GM23338 (cell line): ENCODE results near the gene PCNT. TPM values are rescaled to one million over a fixed set of nuclear protein-coding genes. Genes with fewer than 3 reads are reported as not detected.

ENCODE experiments used
- ATAC-seq: fragments of 200-7000 bp; cut with Tn5 transposase; 3 replicates; pipeline ENCODE4 v1.9.1; 2020
- DNase-seq: peaks from one replicate; pipeline ENCODE4 v3.0.0-alpha.2; 2015; ENCODE audit warnings: low spot score
- H2AFZ ChIP-seq: fragments of 200-600 bp; sonication (generic); 2 replicates; pipeline ENCODE4 v1.8.0; 2016; ENCODE audit warnings: antibody characterized with exemption, mild to moderate bottlenecking, moderate library complexity
- H3F3A ChIP-seq: fragments of 200-600 bp; sonication (generic); replicated peaks from 2 replicates; pipeline ENCODE4 v1.8.0; 2017; ENCODE audit warnings: antibody characterized with exemption, mixed run types, low read depth
- H3K27ac ChIP-seq: fragments of 200-600 bp; sonication (generic); 2 replicates; pipeline ENCODE4 v1.6.1; 2016; ENCODE audit warnings: low read depth
- H3K27me3 ChIP-seq: fragments of 200-600 bp; sonication (generic); 2 replicates; pipeline ENCODE4 v1.8.0; 2016; ENCODE audit warnings: mild to moderate bottlenecking, mixed run types, moderate library complexity; ENCODE audit not compliant: insufficient read depth
- H3K36me3 ChIP-seq: fragments of 200-600 bp; sonication (generic); 2 replicates; pipeline ENCODE4 v1.8.0; 2016; ENCODE audit warnings: mild to moderate bottlenecking; ENCODE audit not compliant: insufficient read depth
- H3K4me1 ChIP-seq: fragments of 200-600 bp; sonication (generic); 2 replicates; pipeline ENCODE4 v1.8.0; 2016; ENCODE audit warnings: mild to moderate bottlenecking, moderate library complexity; ENCODE audit not compliant: insufficient read depth
- H3K4me2 ChIP-seq: fragments of 200-600 bp; sonication (generic); 2 replicates; pipeline ENCODE4 v1.7.1; 2017; ENCODE audit warnings: mixed run types
- H3K4me3 ChIP-seq: fragments of 200-600 bp; sonication (generic); 2 replicates; pipeline ENCODE4 v1.6.1; 2016; ENCODE audit warnings: mixed run types
- H3K79me2 ChIP-seq: fragments of 200-600 bp; sonication (generic); replicated peaks from 2 replicates; pipeline ENCODE4 v1.8.0; 2017; ENCODE audit warnings: mild to moderate bottlenecking; ENCODE audit not compliant: insufficient read depth
- H3K9me2 ChIP-seq: fragments of 200-600 bp; sonication (generic); 2 replicates; pipeline ENCODE4 v1.8.0; 2017; ENCODE audit not compliant: insufficient read depth
- H4K20me1 ChIP-seq: fragments of 200-600 bp; sonication (generic); replicated peaks from 2 replicates; pipeline ENCODE4 v1.8.0; 2017; ENCODE audit warnings: mild to moderate bottlenecking; ENCODE audit not compliant: insufficient read depth
- H3K27ac Mint-ChIP-seq: 2 replicates; pipeline ENCODE4 v1.8.0; 2020; ENCODE audit warnings: inconsistent platforms, mild to moderate bottlenecking, moderate library complexity, mixed read lengths
- H3K27me3 Mint-ChIP-seq: 3 replicates; pipeline ENCODE4 v1.8.0; 2022; ENCODE audit warnings: low read depth, mild to moderate bottlenecking, moderate library complexity, mixed read lengths, inconsistent platforms; ENCODE audit not compliant: insufficient read depth, poor library complexity
- H3K36me3 Mint-ChIP-seq: 3 replicates; pipeline ENCODE4 v1.8.0; 2021; ENCODE audit warnings: low read depth, mild to moderate bottlenecking, inconsistent platforms, moderate library complexity, mixed read lengths
- H3K4me1 Mint-ChIP-seq: 3 replicates; pipeline ENCODE4 v1.8.0; 2020; ENCODE audit warnings: mild to moderate bottlenecking, inconsistent platforms, mixed read lengths
- H3K4me3 Mint-ChIP-seq: 3 replicates; pipeline ENCODE4 v1.8.0; 2021; ENCODE audit warnings: moderate library complexity, mild to moderate bottlenecking, inconsistent platforms, mixed read lengths
- H3K9me3 Mint-ChIP-seq: 3 replicates; pipeline ENCODE4 v1.8.0; 2020; ENCODE audit warnings: moderate library complexity, mild to moderate bottlenecking, inconsistent platforms, mixed read lengths
- CREB1 ChIP-seq: fragments of 250-450 bp; sonication (Bioruptor Pico); IDR thresholded peaks from 2 replicates; pipeline ENCODE4 v1.5.0; 2020; ENCODE audit warnings: low read depth, mild to moderate bottlenecking, moderate library complexity
- EZH2 ChIP-seq: fragments of 200-600 bp; sonication (generic); IDR thresholded peaks from one replicate; pipeline ENCODE4 v1.8.0; 2017; ENCODE audit warnings: antibody characterized with exemption, mild to moderate bottlenecking, low read depth; ENCODE audit not compliant: unreplicated experiment
- EZH2phosphoT487 ChIP-seq: fragments of 200-600 bp; sonication (generic); IDR thresholded peaks from one replicate; pipeline ENCODE4 v1.8.1; 2018; ENCODE audit warnings: antibody characterized with exemption; ENCODE audit not compliant: unreplicated experiment
- NANOG ChIP-seq: IDR thresholded peaks from 2 replicates; pipeline ENCODE4 v1.6.1; 2016; ENCODE audit warnings: antibody characterized with exemption, borderline replicate concordance
- STAT1 ChIP-seq: IDR thresholded peaks from one replicate; pipeline ENCODE4 v1.6.1; 2016; ENCODE audit warnings: antibody characterized with exemption; ENCODE audit not compliant: unreplicated experiment
- ZNF114 ChIP-seq: fragments of 250-450 bp; sonication (Bioruptor Pico); IDR thresholded peaks from 2 replicates; pipeline ENCODE4 v1.5.0; 2020; ENCODE audit warnings: mild to moderate bottlenecking, moderate library complexity
- polyA plus RNA-seq: library from polyadenylated mRNA; unstranded; fragments of >200 nt; fragmentation: Nextera tagmentation; extraction: Ambion mirVana; gene quantifications from 2 replicates; pipeline ENCODE4 v1.2.1, GENCODE V29; 2016
- total RNA-seq: library from RNA; depleted of rRNA; stranded (reverse); fragments of >200 nt; shearing (Covaris generic); gene quantifications from 2 replicates; pipeline ENCODE4 v1.2.3, GENCODE V29; 2014
- TF ChIP-seq, protein P1 (sequence below): IDR thresholded peaks from one replicate; pipeline ENCODE4 v1.6.1; 2018; ENCODE audit warnings: antibody characterized with exemption; ENCODE audit not compliant: unreplicated experiment
- TF ChIP-seq, protein P2 (sequence below): fragments of 250-450 bp; sonication (Bioruptor Pico); IDR thresholded peaks from 2 replicates; pipeline ENCODE4 v1.5.0; 2020; ENCODE audit warnings: mild to moderate bottlenecking, moderate library complexity
- TF ChIP-seq, protein P3 (sequence below): IDR thresholded peaks from 2 replicates; pipeline ENCODE4 v1.6.1; 2016; ENCODE audit warnings: antibody characterized with exemption

The PCNT gene
- total and polyA plus RNA-seq, 2 experiments from 2014 or later, result 39.6 to 46.1 TPM

DNA sequence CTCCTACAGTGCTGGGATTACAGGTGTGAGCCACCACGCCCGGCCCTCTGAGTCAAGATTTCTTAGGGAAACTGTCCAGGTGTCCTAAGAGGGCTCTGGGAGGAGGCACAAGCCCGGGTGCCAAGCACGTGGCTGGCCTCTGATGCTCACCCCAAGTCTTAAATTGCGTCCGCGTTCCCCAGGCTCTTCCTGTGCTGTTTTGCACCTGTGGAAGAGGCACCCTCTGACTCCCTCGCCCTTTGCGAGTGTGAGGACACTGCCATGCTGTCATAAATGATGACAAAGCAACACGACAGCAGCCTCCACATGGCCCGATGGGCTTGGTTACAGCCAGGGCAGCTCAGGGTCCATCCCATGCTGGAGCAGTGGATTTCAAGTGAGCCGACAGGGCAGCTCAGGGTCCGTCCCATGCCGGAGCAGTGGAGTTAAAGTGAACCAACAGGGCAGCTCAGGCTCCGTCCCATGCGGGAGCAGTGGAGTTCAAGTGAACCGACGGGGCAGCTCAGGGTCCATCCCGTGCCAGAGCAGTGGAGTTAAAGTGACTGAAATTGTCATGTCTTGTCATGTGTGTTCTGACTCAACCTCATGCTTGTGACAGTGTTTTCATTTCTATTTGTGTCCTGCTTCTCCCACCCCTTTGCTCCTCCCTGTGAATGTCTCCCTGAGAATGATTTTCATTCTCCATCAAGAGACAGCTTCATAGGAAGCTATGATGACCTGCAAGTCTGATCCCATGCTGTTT lies 33.9 kb downstream of the PCNT start:
- H3K27ac Mint-ChIP-seq, result no peak overlapping the region
- no peak for DNase-seq
- TF ChIP-seq CREB1 (CRISPR knock-in tag) (no peak), EZH2phosphoT487 (no peak), NANOG (no peak), STAT1 (no peak), ZNF114 (CRISPR knock-in tag) (no peak), EZH2 (no peak)
- TF ChIP-seq, protein P1, sequence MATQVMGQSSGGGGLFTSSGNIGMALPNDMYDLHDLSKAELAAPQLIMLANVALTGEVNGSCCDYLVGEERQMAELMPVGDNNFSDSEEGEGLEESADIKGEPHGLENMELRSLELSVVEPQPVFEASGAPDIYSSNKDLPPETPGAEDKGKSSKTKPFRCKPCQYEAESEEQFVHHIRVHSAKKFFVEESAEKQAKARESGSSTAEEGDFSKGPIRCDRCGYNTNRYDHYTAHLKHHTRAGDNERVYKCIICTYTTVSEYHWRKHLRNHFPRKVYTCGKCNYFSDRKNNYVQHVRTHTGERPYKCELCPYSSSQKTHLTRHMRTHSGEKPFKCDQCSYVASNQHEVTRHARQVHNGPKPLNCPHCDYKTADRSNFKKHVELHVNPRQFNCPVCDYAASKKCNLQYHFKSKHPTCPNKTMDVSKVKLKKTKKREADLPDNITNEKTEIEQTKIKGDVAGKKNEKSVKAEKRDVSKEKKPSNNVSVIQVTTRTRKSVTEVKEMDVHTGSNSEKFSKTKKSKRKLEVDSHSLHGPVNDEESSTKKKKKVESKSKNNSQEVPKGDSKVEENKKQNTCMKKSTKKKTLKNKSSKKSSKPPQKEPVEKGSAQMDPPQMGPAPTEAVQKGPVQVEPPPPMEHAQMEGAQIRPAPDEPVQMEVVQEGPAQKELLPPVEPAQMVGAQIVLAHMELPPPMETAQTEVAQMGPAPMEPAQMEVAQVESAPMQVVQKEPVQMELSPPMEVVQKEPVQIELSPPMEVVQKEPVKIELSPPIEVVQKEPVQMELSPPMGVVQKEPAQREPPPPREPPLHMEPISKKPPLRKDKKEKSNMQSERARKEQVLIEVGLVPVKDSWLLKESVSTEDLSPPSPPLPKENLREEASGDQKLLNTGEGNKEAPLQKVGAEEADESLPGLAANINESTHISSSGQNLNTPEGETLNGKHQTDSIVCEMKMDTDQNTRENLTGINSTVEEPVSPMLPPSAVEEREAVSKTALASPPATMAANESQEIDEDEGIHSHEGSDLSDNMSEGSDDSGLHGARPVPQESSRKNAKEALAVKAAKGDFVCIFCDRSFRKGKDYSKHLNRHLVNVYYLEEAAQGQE, result no peak
- TF ChIP-seq, protein P2, sequence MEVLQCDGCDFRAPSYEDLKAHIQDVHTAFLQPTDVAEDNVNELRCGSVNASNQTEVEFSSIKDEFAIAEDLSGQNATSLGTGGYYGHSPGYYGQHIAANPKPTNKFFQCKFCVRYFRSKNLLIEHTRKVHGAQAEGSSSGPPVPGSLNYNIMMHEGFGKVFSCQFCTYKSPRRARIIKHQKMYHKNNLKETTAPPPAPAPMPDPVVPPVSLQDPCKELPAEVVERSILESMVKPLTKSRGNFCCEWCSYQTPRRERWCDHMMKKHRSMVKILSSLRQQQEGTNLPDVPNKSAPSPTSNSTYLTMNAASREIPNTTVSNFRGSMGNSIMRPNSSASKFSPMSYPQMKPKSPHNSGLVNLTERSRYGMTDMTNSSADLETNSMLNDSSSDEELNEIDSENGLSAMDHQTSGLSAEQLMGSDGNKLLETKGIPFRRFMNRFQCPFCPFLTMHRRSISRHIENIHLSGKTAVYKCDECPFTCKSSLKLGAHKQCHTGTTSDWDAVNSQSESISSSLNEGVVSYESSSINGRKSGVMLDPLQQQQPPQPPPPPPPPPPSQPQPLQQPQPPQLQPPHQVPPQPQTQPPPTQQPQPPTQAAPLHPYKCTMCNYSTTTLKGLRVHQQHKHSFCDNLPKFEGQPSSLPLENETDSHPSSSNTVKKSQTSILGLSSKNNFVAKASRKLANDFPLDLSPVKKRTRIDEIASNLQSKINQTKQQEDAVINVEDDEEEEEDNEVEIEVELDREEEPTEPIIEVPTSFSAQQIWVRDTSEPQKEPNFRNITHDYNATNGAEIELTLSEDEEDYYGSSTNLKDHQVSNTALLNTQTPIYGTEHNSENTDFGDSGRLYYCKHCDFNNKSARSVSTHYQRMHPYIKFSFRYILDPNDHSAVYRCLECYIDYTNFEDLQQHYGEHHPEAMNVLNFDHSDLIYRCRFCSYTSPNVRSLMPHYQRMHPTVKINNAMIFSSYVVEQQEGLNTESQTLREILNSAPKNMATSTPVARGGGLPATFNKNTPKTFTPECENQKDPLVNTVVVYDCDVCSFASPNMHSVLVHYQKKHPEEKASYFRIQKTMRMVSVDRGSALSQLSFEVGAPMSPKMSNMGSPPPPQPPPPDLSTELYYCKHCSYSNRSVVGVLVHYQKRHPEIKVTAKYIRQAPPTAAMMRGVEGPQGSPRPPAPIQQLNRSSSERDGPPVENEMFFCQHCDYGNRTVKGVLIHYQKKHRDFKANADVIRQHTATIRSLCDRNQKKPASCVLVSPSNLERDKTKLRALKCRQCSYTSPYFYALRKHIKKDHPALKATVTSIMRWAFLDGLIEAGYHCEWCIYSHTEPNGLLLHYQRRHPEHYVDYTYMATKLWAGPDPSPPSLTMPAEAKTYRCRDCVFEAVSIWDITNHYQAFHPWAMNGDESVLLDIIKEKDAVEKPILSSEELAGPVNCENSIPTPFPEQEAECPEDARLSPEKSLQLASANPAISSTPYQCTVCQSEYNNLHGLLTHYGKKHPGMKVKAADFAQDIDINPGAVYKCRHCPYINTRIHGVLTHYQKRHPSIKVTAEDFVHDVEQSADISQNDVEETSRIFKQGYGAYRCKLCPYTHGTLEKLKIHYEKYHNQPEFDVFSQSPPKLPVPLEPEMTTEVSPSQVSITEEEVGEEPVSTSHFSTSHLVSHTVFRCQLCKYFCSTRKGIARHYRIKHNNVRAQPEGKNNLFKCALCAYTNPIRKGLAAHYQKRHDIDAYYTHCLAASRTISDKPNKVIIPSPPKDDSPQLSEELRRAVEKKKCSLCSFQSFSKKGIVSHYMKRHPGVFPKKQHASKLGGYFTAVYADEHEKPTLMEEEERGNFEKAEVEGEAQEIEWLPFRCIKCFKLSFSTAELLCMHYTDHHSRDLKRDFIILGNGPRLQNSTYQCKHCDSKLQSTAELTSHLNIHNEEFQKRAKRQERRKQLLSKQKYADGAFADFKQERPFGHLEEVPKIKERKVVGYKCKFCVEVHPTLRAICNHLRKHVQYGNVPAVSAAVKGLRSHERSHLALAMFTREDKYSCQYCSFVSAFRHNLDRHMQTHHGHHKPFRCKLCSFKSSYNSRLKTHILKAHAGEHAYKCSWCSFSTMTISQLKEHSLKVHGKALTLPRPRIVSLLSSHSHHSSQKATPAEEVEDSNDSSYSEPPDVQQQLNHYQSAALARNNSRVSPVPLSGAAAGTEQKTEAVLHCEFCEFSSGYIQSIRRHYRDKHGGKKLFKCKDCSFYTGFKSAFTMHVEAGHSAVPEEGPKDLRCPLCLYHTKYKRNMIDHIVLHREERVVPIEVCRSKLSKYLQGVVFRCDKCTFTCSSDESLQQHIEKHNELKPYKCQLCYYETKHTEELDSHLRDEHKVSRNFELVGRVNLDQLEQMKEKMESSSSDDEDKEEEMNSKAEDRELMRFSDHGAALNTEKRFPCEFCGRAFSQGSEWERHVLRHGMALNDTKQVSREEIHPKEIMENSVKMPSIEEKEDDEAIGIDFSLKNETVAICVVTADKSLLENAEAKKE (CRISPR knock-in tag), result no peak
- TF ChIP-seq, protein P3, sequence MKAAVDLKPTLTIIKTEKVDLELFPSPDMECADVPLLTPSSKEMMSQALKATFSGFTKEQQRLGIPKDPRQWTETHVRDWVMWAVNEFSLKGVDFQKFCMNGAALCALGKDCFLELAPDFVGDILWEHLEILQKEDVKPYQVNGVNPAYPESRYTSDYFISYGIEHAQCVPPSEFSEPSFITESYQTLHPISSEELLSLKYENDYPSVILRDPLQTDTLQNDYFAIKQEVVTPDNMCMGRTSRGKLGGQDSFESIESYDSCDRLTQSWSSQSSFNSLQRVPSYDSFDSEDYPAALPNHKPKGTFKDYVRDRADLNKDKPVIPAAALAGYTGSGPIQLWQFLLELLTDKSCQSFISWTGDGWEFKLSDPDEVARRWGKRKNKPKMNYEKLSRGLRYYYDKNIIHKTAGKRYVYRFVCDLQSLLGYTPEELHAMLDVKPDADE, result no peak
- ATAC-seq, result no peak
- Histone ChIP-seq H3K27me3 (no peaks in the 10 kb centered on the region), H3K79me2 (peaks cover 15% of the 10 kb centered on the region; the same call in 1 of the 2 replicates), H2AFZ (no peak overlapping the region), H3K4me1 (no peaks in the 10 kb centered on the region), H3K4me2 (no peak overlapping the region), H3F3A (no peaks in the 10 kb centered on the region), H3K27ac (no peak overlapping the region), H3K9me2 (no peaks in the 10 kb centered on the region), H3K36me3 (peaks cover 12% of the 10 kb centered on the region), H3K4me3 (no peak overlapping the region), H4K20me1 (no peaks in the 10 kb centered on the region; the same call in 1 of the 2 replicates)
- peaks cover 15% of the 10 kb centered on the region for H3K27me3 Mint-ChIP-seq
- no peaks in the 10 kb centered on the region for H3K9me3 Mint-ChIP-seq
- no peak overlapping the region for H3K4me3 Mint-ChIP-seq
- H3K36me3 Mint-ChIP-seq, result peaks cover 60% of the 10 kb centered on the region
- H3K4me1 Mint-ChIP-seq, result no peaks in the 10 kb centered on the region
